Sigmoid colon (tissue), 4 donors: ENCODE results near the gene F8.
"Not testable (repeated sequence)": the region's sequence is repeated elsewhere in the genome, so short reads cannot be mapped to it uniquely, and the experiment has no call there.

ENCODE experiments used
- CTCF ChIP-seq, 4 experiments: fragments of 450-650 bp in 3 of 4; fragments of 200-600 bp in 1 of 4; IDR thresholded peaks; one replicate each; pipeline ENCODE4 v1.5.1; 2016 to 2019; ENCODE audit warnings: antibody characterized with exemption in 4 of 4, mild to moderate bottlenecking in 3 of 4, moderate library complexity in 2 of 4
- POLR2AphosphoS5 ChIP-seq, 4 donors: sonication (generic); formaldehyde crosslinking; IDR thresholded peaks; one replicate each; pipeline ENCODE4 v1.6.1; 2017; ENCODE audit warnings: antibody characterized with exemption in 4 of 4

GRCh38 chrX:154924771-154925170 lies 97.8 kb downstream of the F8 start:
- not testable (repeated sequence) for TF ChIP-seq CTCF, POLR2AphosphoS5 (IDR thresholded peaks at IDR 0.05)
